ENCODE data around the gene FIP1L1. TPM values are rescaled to one million over a fixed set of nuclear protein-coding genes. Genes with fewer than 3 reads are reported as not detected.
A peak's percentile ranks its signal among the peaks of the same experiment; 100 is the strongest.

The FIP1L1 gene
- total RNA-seq, 1 donor from 2014 or later, result 46.0 TPM

DNA sequence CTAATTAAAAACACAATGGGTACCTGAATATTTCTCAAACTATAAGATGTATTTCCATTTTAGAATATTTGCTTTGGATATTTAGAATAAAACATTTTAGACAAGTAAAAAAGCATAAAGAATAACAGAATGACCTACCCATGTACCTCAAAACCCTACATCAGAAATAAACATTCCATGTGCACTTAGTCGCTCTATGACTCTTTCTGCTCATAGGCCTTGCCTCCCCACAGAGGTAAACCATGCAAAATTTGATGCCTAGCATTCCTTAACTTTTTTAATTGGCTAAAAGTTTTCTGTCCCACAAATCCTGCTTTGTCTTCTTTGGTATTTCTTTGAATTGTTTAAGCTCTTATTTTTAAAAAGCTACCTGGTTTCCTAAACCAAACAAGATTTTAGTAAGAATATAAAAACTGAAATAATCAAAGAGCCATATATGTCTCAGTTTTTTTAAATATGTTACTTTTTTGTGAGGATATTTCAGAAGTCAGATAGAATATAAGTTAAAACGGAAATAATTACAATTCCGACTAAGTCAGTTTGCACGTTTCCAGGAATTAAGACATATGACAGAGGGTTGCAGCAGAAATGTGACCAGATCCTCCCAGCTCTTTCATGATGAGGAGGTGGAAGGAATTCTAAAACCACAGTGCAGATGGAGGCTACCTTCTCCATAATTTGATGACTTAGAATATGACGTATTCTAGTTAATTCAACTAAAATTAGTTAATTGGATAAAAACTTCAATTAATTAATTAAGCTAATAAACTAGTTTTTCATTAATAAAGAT, 102.5 kb downstream of the FIP1L1 start:
- DNase-seq (ENCODE audit: low spot score), result no peak
- Mint-ChIP-seq H3K36me3 (ENCODE audit: low read depth) (peaks cover 3% of the 10 kb centered on the region), H3K27me3 (ENCODE audit: low read depth) (no peaks in the 10 kb centered on the region), H3K27ac (ENCODE audit: unreplicated experiment) (peak overlapping the region; percentile 43), H3K4me3 (ENCODE audit: unreplicated experiment) (no peak overlapping the region), H3K9me3 (ENCODE audit: low read depth) (no peaks in the 10 kb centered on the region), H3K4me1 (ENCODE audit: low read depth) (peaks cover 55% of the 10 kb centered on the region)
- TF ChIP-seq, protein P1, sequence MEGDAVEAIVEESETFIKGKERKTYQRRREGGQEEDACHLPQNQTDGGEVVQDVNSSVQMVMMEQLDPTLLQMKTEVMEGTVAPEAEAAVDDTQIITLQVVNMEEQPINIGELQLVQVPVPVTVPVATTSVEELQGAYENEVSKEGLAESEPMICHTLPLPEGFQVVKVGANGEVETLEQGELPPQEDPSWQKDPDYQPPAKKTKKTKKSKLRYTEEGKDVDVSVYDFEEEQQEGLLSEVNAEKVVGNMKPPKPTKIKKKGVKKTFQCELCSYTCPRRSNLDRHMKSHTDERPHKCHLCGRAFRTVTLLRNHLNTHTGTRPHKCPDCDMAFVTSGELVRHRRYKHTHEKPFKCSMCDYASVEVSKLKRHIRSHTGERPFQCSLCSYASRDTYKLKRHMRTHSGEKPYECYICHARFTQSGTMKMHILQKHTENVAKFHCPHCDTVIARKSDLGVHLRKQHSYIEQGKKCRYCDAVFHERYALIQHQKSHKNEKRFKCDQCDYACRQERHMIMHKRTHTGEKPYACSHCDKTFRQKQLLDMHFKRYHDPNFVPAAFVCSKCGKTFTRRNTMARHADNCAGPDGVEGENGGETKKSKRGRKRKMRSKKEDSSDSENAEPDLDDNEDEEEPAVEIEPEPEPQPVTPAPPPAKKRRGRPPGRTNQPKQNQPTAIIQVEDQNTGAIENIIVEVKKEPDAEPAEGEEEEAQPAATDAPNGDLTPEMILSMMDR (IDR thresholded peaks at IDR 0.05), result no peak

DNA sequence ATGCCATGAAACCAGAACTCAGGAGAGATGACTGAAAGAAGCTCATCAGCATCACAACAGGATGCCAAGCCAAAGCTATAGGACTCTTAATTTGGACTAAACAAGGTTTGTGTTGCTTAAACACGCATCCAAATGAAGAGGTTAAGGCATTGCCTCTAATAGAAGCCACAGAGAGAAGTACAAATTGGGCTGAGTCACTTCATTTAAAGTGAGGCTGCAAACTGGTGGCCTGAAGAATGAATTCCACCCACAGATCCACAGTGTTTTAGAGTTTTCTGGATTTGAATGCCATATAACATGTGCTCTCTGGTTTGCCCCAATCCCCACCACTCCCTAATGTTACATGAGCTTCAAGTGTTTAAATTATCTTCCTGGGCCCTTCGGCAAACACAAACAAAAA, 103.5 kb downstream of the FIP1L1 start:
- H3K4me3 Mint-ChIP-seq (ENCODE audit: unreplicated experiment), result no peak overlapping the region
- TF ChIP-seq, protein P1 (IDR thresholded peaks at IDR 0.05), result no peak
- no peak overlapping the region for H3K27ac Mint-ChIP-seq (ENCODE audit: unreplicated experiment)
- H3K36me3 Mint-ChIP-seq (ENCODE audit: low read depth), result peaks cover 3% of the 10 kb centered on the region
- H3K4me1 Mint-ChIP-seq (ENCODE audit: low read depth), result peaks cover 46% of the 10 kb centered on the region
- no peaks in the 10 kb centered on the region for H3K9me3 Mint-ChIP-seq (ENCODE audit: low read depth)
- no peak for DNase-seq (ENCODE audit: low spot score)
- H3K27me3 Mint-ChIP-seq (ENCODE audit: low read depth), result no peaks in the 10 kb centered on the region

DNA sequence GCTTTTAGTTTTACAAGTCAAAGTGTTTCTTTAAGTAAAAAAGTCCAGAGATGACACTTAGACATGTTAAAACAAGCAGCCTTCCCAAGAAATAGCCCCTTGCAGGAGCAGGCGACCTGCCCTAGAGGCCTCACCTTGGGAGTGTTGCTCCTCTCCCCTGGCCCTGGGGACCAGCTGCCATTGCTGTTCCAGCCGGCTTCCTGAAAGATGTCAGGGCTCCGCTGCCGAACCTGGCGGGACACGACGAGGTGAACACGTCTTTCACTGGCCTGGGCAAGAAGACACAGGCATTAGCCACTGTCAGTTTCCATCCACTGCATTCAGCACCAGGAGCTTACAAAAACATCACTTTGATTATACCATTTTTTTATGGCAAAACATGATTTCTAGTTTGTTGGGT, 104.1 kb downstream of the FIP1L1 start:
- H3K4me1 Mint-ChIP-seq (ENCODE audit: low read depth), result peaks cover 39% of the 10 kb centered on the region

DNA sequence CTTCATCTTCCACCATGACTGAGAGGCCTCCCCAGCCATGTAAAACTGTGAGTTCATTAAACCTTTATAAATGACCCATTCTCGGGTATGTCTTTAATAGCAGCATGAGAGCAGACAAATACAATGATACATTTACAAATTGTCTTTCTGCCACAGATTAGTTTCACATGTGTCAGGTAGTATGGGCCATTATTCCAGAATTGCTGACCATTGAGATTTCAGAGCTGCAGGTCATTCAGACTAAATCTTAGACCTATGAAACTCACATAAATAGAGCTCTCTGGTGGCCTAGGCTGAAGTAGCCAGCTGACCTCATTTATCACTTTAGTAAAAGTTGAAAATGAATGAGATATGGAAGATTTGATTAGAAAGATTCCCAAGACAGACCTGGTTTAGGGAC, 105.8 kb downstream of the FIP1L1 start:
- H3K27me3 Mint-ChIP-seq (ENCODE audit: low read depth), result no peaks in the 10 kb centered on the region
- no peak for DNase-seq (ENCODE audit: low spot score)
- TF ChIP-seq, protein P1 (IDR thresholded peaks at IDR 0.05), result no peak
- H3K4me1 Mint-ChIP-seq (ENCODE audit: low read depth), result peaks cover 23% of the 10 kb centered on the region
- no peak overlapping the region for H3K4me3 Mint-ChIP-seq (ENCODE audit: unreplicated experiment)
- H3K9me3 Mint-ChIP-seq (ENCODE audit: low read depth), result no peaks in the 10 kb centered on the region
- no peak overlapping the region for H3K27ac Mint-ChIP-seq (ENCODE audit: unreplicated experiment)
- H3K36me3 Mint-ChIP-seq (ENCODE audit: low read depth), result peaks cover 3% of the 10 kb centered on the region

More for the DNA sequence above, 104.1 kb downstream of the FIP1L1 start:
- Mint-ChIP-seq H3K9me3 (ENCODE audit: low read depth) (no peaks in the 10 kb centered on the region), H3K4me3 (ENCODE audit: unreplicated experiment) (no peak overlapping the region), H3K27ac (ENCODE audit: unreplicated experiment) (no peak overlapping the region), H3K36me3 (ENCODE audit: low read depth) (peaks cover 3% of the 10 kb centered on the region), H3K27me3 (ENCODE audit: low read depth) (no peaks in the 10 kb centered on the region)
- DNase-seq (ENCODE audit: low spot score), result no peak
- TF ChIP-seq, protein P1 (IDR thresholded peaks at IDR 0.05), result no peak

DNA sequence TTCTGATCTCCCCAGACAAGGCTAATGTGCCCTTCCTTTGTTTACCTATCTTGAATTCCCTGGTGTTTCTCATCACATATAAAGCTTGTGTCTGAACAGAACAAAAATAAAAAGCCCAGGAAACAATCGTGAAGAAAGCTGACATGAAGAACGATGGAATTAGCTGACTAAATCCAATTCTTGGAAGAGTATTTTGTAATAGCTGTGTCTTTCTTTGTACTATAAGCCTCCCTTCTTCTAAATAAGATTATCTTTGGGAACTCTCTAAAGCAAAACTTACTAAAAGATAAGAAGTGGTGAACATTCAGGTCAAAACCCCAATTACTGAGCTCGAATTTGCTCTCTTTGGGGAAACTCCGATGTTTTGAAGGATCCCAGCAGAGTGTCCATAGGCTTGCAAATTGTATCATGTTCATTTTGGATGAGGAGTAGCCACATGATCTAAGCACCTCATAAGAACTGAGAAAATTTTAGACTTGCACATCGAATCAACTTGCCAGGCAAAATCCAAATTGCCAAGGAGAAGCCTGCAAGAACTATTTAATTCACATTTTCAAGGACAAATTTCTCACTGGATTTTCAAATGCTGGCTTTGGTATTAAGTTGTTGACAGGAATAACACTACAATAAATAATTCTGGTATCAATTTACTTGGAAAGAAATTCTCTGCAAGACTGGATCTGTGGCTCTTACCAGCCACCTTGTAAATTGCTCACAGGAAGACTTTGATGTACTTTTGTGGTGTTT, 107.6 kb downstream of the FIP1L1 start:
- DNase-seq (ENCODE audit: low spot score), result no peak
- Mint-ChIP-seq H3K9me3 (ENCODE audit: low read depth) (no peaks in the 10 kb centered on the region), H3K4me3 (ENCODE audit: unreplicated experiment) (no peak overlapping the region), H3K36me3 (ENCODE audit: low read depth) (peaks cover 3% of the 10 kb centered on the region), H3K4me1 (ENCODE audit: low read depth) (peaks cover 4% of the 10 kb centered on the region), H3K27me3 (ENCODE audit: low read depth) (no peaks in the 10 kb centered on the region), H3K27ac (ENCODE audit: unreplicated experiment) (no peak overlapping the region)
- TF ChIP-seq, protein P1 (IDR thresholded peaks at IDR 0.05), result no peak
